HG03175 (cell line): Measurements from ENCODE around the gene MRO.
"Not testable (repeated sequence)": the region's sequence is repeated elsewhere in the genome, so short reads cannot be mapped to it uniquely, and the experiment has no call there.

Source experiments
- ATAC-seq: cut with Tn5 transposase; IDR thresholded peaks from one replicate; pipeline ENCODE4 v1.9.1; 2021; ENCODE audit warnings: mild to moderate bottlenecking, moderate library complexity; ENCODE audit not compliant: unreplicated experiment

The MRO gene

GRCh38 chr18:50793641-50794565 lies 25.9 kb downstream of the MRO start:
- ATAC-seq: no peak

GRCh38 chr18:50792885-50793284 lies 26.9 kb downstream of the MRO start:
- ATAC-seq: no peak

GRCh38 chr18:50791599-50792438 lies 28.0 kb downstream of the MRO start:
- no peak for ATAC-seq

GRCh38 chr18:50790948-50791347 lies 28.9 kb downstream of the MRO start:
- ATAC-seq: no peak

- no peak for ATAC-seq
Measured at GRCh38 chr18:50790241-50790640, 29.6 kb downstream of the MRO start.

- ATAC-seq: no peak
Measured at GRCh38 chr18:50788284-50788683, 31.5 kb downstream of the MRO start.

- no peak for ATAC-seq
Measured at GRCh38 chr18:50786864-50787263, 33.0 kb downstream of the MRO start.

GRCh38 chr18:50783553-50783952 lies 36.3 kb downstream of the MRO start:
- no peak for ATAC-seq

- not testable (repeated sequence) for ATAC-seq
Measured at GRCh38 chr18:50779021-50779420, 40.8 kb downstream of the MRO start.

- ATAC-seq: no peak
Measured at GRCh38 chr18:50776383-50776782, 43.4 kb downstream of the MRO start.

- no peak for ATAC-seq
Measured at GRCh38 chr18:50775726-50776125, 44.1 kb downstream of the MRO start.

- no peak for ATAC-seq
Measured at GRCh38 chr18:50775207-50775606, 44.6 kb downstream of the MRO start.

- ATAC-seq: no peak
Measured at GRCh38 chr18:50769463-50769862, 50.4 kb downstream of the MRO start.

- ATAC-seq: no peak
Measured at GRCh38 chr18:50757358-50757757, 62.5 kb downstream of the MRO start.

- ATAC-seq: no peak
Measured at GRCh38 chr18:50754297-50754696, 65.5 kb downstream of the MRO start.

GRCh38 chr18:50753311-50753710 lies 66.5 kb downstream of the MRO start:
- no peak for ATAC-seq

- ATAC-seq: no peak
Measured at GRCh38 chr18:50751947-50752346, 67.9 kb downstream of the MRO start.

GRCh38 chr18:50751490-50751889 lies 68.3 kb downstream of the MRO start:
- no peak for ATAC-seq

- no peak for ATAC-seq
Measured at GRCh38 chr18:50750546-50750945, 69.3 kb downstream of the MRO start.

GRCh38 chr18:50749945-50750344 lies 69.9 kb downstream of the MRO start:
- no peak for ATAC-seq

GRCh38 chr18:50749421-50749820 lies 70.4 kb downstream of the MRO start:
- ATAC-seq: no peak
